Immature natural killer cell (primary cell): ENCODE results near the gene LYST. TPM values are rescaled to one million over a fixed set of nuclear protein-coding genes. Genes with fewer than 3 reads are reported as not detected.

Experiments used
- DNase-seq, 3 donors: peaks; one replicate each; pipeline ENCODE4 v3.0.0; 2022; ENCODE audit warnings: mixed read lengths in 1 of 3
- H3K27ac Mint-ChIP-seq, 6 donors: one replicate each; pipeline ENCODE4 v1.8.0; 2020; ENCODE audit warnings: mixed read lengths in 6 of 6, mild to moderate bottlenecking in 5 of 6, inconsistent platforms in 4 of 6, moderate library complexity in 3 of 6
- H3K27me3 Mint-ChIP-seq, 3 donors: one replicate each; pipeline ENCODE4 v1.8.0; 2020 to 2021; ENCODE audit warnings: low read depth in 3 of 3, mild to moderate bottlenecking in 3 of 3, mixed read lengths in 3 of 3, moderate library complexity in 3 of 3, inconsistent platforms in 1 of 3
- H3K36me3 Mint-ChIP-seq, 3 donors: one replicate each; pipeline ENCODE4 v1.8.0; 2020; ENCODE audit warnings: mixed read lengths in 3 of 3, inconsistent platforms in 2 of 3, mild to moderate bottlenecking in 2 of 3
- H3K4me1 Mint-ChIP-seq, 2 donors: one replicate each; pipeline ENCODE4 v1.8.0; 2020; ENCODE audit warnings: inconsistent platforms in 2 of 2, mild to moderate bottlenecking in 2 of 2, mixed read lengths in 2 of 2, moderate library complexity in 1 of 2
- H3K4me3 Mint-ChIP-seq, 5 donors: one replicate each; pipeline ENCODE4 v1.8.0; 2020; ENCODE audit warnings: mild to moderate bottlenecking in 5 of 5, mixed read lengths in 5 of 5, inconsistent platforms in 3 of 5, moderate library complexity in 3 of 5
- H3K9me3 Mint-ChIP-seq, 6 donors: one replicate each; pipeline ENCODE4 v1.8.0; 2020; ENCODE audit warnings: mild to moderate bottlenecking in 6 of 6, mixed read lengths in 6 of 6, inconsistent platforms in 4 of 6, moderate library complexity in 3 of 6
- polyA plus RNA-seq, 3 donors: library from polyadenylated mRNA; unstranded; fragments of 300-500 nt; fragmentation: Illumina TruSeq; gene quantifications; one replicate each; pipeline ENCODE4 v1.2.3, GENCODE V29; 2021

LYST gene
- polyA plus RNA-seq, 3 donors from 2014 or later = 21.8 to 39.3 (median 27.7) TPM

DNA sequence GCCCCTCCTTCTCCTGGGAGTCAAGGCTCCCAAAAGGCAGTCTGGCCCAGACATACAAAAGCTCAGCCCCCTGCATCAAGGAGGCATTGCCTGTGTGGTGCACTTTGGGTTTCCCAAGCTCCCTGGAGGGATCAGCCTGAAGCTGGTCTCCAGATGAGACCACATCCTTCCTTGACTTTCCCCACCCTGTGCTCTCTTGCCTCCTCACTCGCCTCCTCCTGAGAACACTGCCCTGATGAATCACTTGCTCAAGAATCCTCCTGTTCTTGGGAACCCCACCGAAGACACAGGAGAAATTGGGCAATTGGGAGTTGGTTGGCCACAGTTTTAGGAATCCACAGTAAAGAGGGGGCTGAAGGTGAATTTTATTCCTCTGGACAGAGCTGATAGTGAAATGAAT, 34.8 kb upstream of the LYST start:
- no peaks in the 10 kb centered on the region for H3K36me3 Mint-ChIP-seq
- H3K27ac Mint-ChIP-seq = no peak overlapping the region
- H3K9me3 Mint-ChIP-seq = no peaks in the 10 kb centered on the region
- DNase-seq = no peak
- H3K4me1 Mint-ChIP-seq = peaks cover 12 to 45% of the 10 kb centered on the region in 2 donors
- no peak overlapping the region for H3K4me3 Mint-ChIP-seq
- H3K27me3 Mint-ChIP-seq = peaks cover 0 to 4% (median 0%) of the 10 kb centered on the region in 3 donors

- Mint-ChIP-seq H3K36me3 (no peaks in the 10 kb centered on the region), H3K4me3 (no peak overlapping the region)
- no peak for DNase-seq
Observed at GRCh38 chr1:235898126-235898525, 31.4 kb upstream of the LYST start.

GRCh38 chr1:235893840-235894239, 27.1 kb upstream of the LYST start:
- H3K27ac Mint-ChIP-seq = no peak overlapping the region

More at GRCh38 chr1:235898126-235898525, 31.4 kb upstream of the LYST start:
- Mint-ChIP-seq H3K27me3 (peaks cover 0 to 2% (median 0%) of the 10 kb centered on the region in 3 donors), H3K4me1 (peaks cover 12 to 42% of the 10 kb centered on the region in 2 donors), H3K27ac (peak overlapping the region in 3 of 6 donors; percentile 21 to 41 (median 26)), H3K9me3 (no peaks in the 10 kb centered on the region)

GRCh38 chr1:235892734-235893413, 26.2 kb upstream of the LYST start:
- Mint-ChIP-seq H3K36me3 (no peaks in the 10 kb centered on the region), H3K4me3 (no peak overlapping the region), H3K27ac (no peak overlapping the region), H3K4me1 (peaks cover 10 to 17% of the 10 kb centered on the region in 2 donors), H3K27me3 (peaks cover 0 to 2% (median 2%) of the 10 kb centered on the region in 3 donors), H3K9me3 (no peaks in the 10 kb centered on the region)
- DNase-seq = no peak

More at GRCh38 chr1:235893840-235894239, 27.1 kb upstream of the LYST start:
- peaks cover 2 to 13% of the 10 kb centered on the region in 2 donors for H3K4me1 Mint-ChIP-seq
- no peak for DNase-seq
- H3K27me3 Mint-ChIP-seq = peaks cover 0 to 2% (median 0%) of the 10 kb centered on the region in 3 donors
- no peak overlapping the region for H3K4me3 Mint-ChIP-seq
- H3K9me3 Mint-ChIP-seq = no peaks in the 10 kb centered on the region
- no peaks in the 10 kb centered on the region for H3K36me3 Mint-ChIP-seq

GRCh38 chr1:235892202-235892601, 25.5 kb upstream of the LYST start:
- peak overlapping the region in 1 of 6 donors; percentile 68 for H3K27ac Mint-ChIP-seq
- no peak for DNase-seq
- peaks cover 16 to 24% of the 10 kb centered on the region in 2 donors for H3K4me1 Mint-ChIP-seq
- H3K9me3 Mint-ChIP-seq = no peaks in the 10 kb centered on the region
- H3K27me3 Mint-ChIP-seq = peaks cover 2 to 4% (median 2%) of the 10 kb centered on the region in 3 donors
- H3K36me3 Mint-ChIP-seq = no peaks in the 10 kb centered on the region
- H3K4me3 Mint-ChIP-seq = no peak overlapping the region

DNA sequence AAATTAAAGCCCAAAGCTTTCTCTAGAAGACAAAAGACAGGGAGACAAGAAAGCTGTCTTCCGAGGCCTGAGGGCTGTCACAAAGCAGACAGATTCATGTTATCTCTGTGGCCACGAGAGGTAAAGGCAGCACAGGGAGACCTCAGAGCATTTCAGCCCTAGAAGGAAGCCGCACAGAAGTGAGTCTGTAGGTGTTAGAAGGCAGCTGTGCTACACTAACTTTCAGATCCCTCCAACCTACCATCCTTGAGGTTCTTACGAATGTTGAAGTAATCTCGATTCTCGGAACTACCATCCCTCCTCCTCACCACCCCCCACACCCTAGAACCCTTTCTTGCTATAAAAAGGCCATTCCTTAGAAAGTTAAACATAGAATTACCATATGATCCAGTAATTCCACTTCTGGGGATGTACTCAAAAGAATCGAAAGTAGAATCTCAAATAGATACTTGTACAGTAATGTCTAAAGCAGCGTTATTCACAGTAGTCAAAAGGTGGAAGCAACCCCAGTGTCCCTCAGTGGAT, 21.5 kb upstream of the LYST start:
- peak; percentile 49 to 74 (median 59) for DNase-seq
- H3K27ac Mint-ChIP-seq = peak overlapping the region; percentile 80 to 96 (median 94)
- no peaks in the 10 kb centered on the region for H3K9me3 Mint-ChIP-seq
- peaks cover 2 to 4% (median 3%) of the 10 kb centered on the region in 3 donors for H3K27me3 Mint-ChIP-seq
- H3K4me1 Mint-ChIP-seq = peaks cover 35 to 51% of the 10 kb centered on the region in 2 donors
- H3K36me3 Mint-ChIP-seq = no peaks in the 10 kb centered on the region
- peak overlapping the region; percentile 55 to 86 (median 74) for H3K4me3 Mint-ChIP-seq

DNA sequence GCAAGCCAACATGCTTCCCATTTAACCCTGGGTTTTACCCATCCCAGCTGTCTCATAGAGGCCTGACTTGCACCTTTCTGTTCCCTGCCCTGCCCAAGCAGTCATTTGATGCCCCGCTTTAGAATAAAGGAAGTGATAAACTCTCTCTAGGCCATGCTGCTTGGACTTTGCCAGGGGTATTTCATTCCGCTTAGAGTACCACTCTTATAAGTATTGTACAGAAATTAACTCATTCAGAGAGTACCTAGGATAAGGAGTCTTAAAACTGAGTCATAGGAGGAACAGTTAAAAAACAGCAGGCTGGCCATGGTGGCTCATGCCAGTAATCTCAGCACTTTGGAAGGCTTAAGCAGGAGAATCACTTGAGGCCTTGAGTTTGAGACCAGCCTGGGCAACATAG, 21.0 kb upstream of the LYST start:
- peaks cover 35 to 56% of the 10 kb centered on the region in 2 donors for H3K4me1 Mint-ChIP-seq
- H3K4me3 Mint-ChIP-seq = peak overlapping the region in 4 of 5 donors; percentile 27 to 86 (median 32)
- H3K27ac Mint-ChIP-seq = peak overlapping the region; percentile 80 to 95 (median 94)
- DNase-seq = no peak
- H3K36me3 Mint-ChIP-seq = no peaks in the 10 kb centered on the region
- H3K27me3 Mint-ChIP-seq = peaks cover 2 to 4% (median 3%) of the 10 kb centered on the region in 3 donors
- no peaks in the 10 kb centered on the region for H3K9me3 Mint-ChIP-seq

DNA sequence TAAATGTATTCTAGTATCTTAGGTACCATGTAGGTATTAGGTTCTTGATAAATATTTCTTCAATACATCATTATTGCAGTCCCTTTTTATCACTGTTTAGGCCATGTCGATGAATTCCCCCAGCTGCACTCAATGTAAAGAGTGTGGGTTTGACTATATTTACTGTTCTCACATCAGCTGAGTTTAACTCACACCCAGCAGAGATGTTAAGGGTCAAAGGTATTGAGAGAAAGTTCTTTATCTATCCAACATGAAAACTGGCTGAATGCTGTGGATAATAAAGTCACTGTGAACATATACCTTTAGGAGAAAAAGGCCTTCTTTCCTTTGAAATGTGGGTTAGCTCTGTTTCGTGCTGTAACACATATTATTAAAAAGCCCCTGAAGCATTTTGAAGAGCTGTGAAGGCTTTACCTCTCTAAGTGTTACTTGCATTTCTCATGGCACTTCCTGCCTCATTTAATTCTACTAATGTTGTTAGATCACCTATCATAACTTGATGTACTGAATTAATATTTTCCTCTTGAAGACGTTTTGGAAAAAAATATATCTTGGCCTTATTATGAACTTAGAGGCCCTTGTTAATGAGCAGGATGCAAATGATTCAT, 19.1 kb upstream of the LYST start:
- DNase-seq = peak in 2 of 3 donors; percentile 35 to 36
- Mint-ChIP-seq H3K36me3 (no peaks in the 10 kb centered on the region), H3K4me1 (peaks cover 35 to 61% of the 10 kb centered on the region in 2 donors), H3K9me3 (no peaks in the 10 kb centered on the region), H3K27me3 (peaks cover 2 to 4% (median 4%) of the 10 kb centered on the region in 3 donors), H3K27ac (peak overlapping the region; percentile 80 to 95 (median 88)), H3K4me3 (peak overlapping the region; percentile 18 to 67 (median 39))

GRCh38 chr1:235883261-235883927, 16.7 kb upstream of the LYST start:
- Mint-ChIP-seq H3K9me3 (no peaks in the 10 kb centered on the region), H3K4me1 (peaks cover 46 to 79% of the 10 kb centered on the region in 2 donors), H3K27ac (peak overlapping the region in 3 of 6 donors; percentile 29 to 74 (median 72)), H3K4me3 (peak overlapping the region in 1 of 5 donors; percentile 72), H3K27me3 (peaks cover 2 to 4% (median 4%) of the 10 kb centered on the region in 3 donors), H3K36me3 (no peaks in the 10 kb centered on the region)
- DNase-seq = no peak

DNA sequence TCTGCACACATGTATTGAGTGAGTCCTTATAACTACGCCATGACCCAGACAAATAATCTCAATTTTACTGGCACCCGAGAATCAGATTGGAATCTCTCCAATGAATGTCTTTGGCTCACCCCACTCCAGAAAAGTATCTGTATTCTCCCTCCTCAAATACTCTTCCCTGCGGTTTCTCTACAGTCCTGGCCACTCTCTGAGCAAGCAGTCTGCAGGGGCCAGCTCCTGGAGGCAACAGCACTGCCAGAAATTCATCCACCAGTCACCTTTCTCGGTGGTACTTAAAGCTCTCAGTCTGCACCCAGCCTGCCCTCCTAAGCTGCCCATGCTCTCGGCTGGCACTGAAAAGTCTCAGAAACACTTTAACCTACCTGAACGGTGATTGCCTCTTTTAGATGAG, 16.1 kb upstream of the LYST start:
- peak overlapping the region in 3 of 6 donors; percentile 71 to 74 (median 72) for H3K27ac Mint-ChIP-seq
- peaks cover 46 to 79% of the 10 kb centered on the region in 2 donors for H3K4me1 Mint-ChIP-seq
- H3K9me3 Mint-ChIP-seq = no peaks in the 10 kb centered on the region
- H3K27me3 Mint-ChIP-seq = peaks cover 0 to 4% (median 4%) of the 10 kb centered on the region in 3 donors
- H3K36me3 Mint-ChIP-seq = no peaks in the 10 kb centered on the region
- H3K4me3 Mint-ChIP-seq = peak overlapping the region in 1 of 5 donors; percentile 72
- DNase-seq = no peak

- Mint-ChIP-seq H3K27me3 (peaks cover 0 to 4% (median 0%) of the 10 kb centered on the region in 3 donors), H3K4me1 (peaks cover 44 to 78% of the 10 kb centered on the region in 2 donors), H3K4me3 (peak overlapping the region in 1 of 5 donors; percentile 72)
Observed at GRCh38 chr1:235881930-235882700, 15.4 kb upstream of the LYST start.

GRCh38 chr1:235878082-235878811, 11.5 kb upstream of the LYST start:
- peak overlapping the region in 4 of 6 donors; percentile 23 to 54 (median 30) for H3K27ac Mint-ChIP-seq
- H3K4me1 Mint-ChIP-seq = peaks cover 55 to 90% of the 10 kb centered on the region in 2 donors
- no peaks in the 10 kb centered on the region for H3K9me3 Mint-ChIP-seq
- no peaks in the 10 kb centered on the region for H3K36me3 Mint-ChIP-seq
- H3K4me3 Mint-ChIP-seq = no peak overlapping the region
- DNase-seq = no peak
- H3K27me3 Mint-ChIP-seq = peaks cover 0 to 2% (median 0%) of the 10 kb centered on the region in 3 donors

More at GRCh38 chr1:235881930-235882700, 15.4 kb upstream of the LYST start:
- no peaks in the 10 kb centered on the region for H3K9me3 Mint-ChIP-seq
- no peaks in the 10 kb centered on the region for H3K36me3 Mint-ChIP-seq
- peak overlapping the region in 3 of 6 donors; percentile 71 to 74 (median 72) for H3K27ac Mint-ChIP-seq
- DNase-seq = no peak
